ENCODE measurements around the gene OARD1. TPM values are rescaled to one million over a fixed set of nuclear protein-coding genes. Genes with fewer than 3 reads are reported as not detected.

The OARD1 gene
- total RNA-seq, 1 experiment from 2014 or later, result 35.0 TPM

DNA sequence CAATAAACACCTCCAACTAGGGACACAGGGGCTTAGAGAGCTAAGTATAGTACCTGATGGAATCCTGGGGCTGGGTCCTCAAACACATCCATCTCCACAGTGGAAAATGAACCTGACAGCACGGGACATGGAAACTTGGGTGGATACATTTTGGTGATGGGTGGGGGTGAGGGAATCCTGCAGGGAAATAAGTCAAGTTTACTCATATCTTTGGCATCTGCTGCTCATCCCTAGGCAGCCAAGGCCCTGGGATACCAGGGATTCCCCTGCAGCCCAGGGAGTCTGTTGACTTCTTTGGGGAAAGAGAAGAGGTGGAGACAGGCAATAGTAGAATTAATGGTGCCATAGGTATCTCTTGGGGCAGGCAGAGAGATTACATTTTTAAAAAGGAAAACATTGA, 12.6 kb downstream of the OARD1 start:
- H3K9me2 ChIP-seq (ENCODE audit: insufficient read depth), result no peaks in the 10 kb centered on the region
- no peaks in the 10 kb centered on the region for H3K9me3 ChIP-seq (ENCODE audit: insufficient read depth, low read depth)
- no TSS peak for BruUV-seq (replicated peaks)
- H3K27ac ChIP-seq, result no peak overlapping the region
- H3K4me2 ChIP-seq, result no peak overlapping the region
- H3F3A ChIP-seq (ENCODE audit: insufficient read depth, low read depth), result no peaks in the 10 kb centered on the region
- intact Hi-C loops (cut with micrococcal nuclease; ENCODE audit: unreplicated experiment), result no loop called here
- H2AFZ ChIP-seq, result no peak overlapping the region
- H3K4me3 ChIP-seq, result no peak overlapping the region
- TF ChIP-seq EZH2 (IDR thresholded peaks at IDR 0.05; ENCODE audit: low read depth), result no peak
- TF ChIP-seq, protein P1, sequence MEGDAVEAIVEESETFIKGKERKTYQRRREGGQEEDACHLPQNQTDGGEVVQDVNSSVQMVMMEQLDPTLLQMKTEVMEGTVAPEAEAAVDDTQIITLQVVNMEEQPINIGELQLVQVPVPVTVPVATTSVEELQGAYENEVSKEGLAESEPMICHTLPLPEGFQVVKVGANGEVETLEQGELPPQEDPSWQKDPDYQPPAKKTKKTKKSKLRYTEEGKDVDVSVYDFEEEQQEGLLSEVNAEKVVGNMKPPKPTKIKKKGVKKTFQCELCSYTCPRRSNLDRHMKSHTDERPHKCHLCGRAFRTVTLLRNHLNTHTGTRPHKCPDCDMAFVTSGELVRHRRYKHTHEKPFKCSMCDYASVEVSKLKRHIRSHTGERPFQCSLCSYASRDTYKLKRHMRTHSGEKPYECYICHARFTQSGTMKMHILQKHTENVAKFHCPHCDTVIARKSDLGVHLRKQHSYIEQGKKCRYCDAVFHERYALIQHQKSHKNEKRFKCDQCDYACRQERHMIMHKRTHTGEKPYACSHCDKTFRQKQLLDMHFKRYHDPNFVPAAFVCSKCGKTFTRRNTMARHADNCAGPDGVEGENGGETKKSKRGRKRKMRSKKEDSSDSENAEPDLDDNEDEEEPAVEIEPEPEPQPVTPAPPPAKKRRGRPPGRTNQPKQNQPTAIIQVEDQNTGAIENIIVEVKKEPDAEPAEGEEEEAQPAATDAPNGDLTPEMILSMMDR (conservative IDR thresholded peaks at IDR 0.05), result no peak
- H4K20me1 ChIP-seq (ENCODE audit: insufficient read depth), result 0 out of 2 replicates have a peak, but pooled peaks cover 4% of the 10 kb centered on the region
- POLR2A ChIA-PET (ENCODE audit: unreplicated experiment), result interaction anchor here (0.7 kb wide), 1 partner anchor 13 kb away, joined by 4 read pairs; the partner anchor contains the start of gene NFYA
- no peaks in the 10 kb centered on the region for H3K79me2 ChIP-seq (ENCODE audit: low read depth)
- H3K4me1 ChIP-seq (replicated peaks; ENCODE audit: insufficient read depth), result no peaks in the 10 kb centered on the region
- no peak for DNase-seq
- H3K36me3 ChIP-seq (ENCODE audit: low read depth), result no peaks in the 10 kb centered on the region
- CTCF ChIA-PET, result no interaction called here
- H3K27me3 ChIP-seq (ENCODE audit: insufficient read depth, low read depth), result no peaks in the 10 kb centered on the region

DNA sequence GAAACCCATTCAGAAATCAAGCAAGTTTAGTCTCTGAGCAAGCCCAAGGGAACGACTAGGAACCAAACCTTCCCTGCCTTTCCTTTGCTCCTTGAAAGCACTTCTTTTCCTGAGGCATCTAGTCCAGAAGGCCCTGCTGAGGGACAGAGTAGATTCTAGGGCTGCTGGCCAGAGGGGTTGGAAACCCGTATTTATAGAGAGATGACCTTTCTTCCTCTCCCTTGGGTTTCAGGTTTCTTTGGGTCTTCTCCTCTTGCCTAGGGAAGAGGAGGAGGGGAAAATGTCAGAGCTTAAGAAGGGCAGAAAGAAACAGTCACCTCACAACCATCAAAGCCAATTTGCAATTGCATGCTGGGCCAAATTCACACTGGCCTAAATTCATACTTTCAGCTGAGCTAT, 13.4 kb downstream of the OARD1 start:
- no peak overlapping the region for H2AFZ ChIP-seq
- no peak for TF ChIP-seq EZH2 (IDR thresholded peaks at IDR 0.05; ENCODE audit: low read depth)
- TF ChIP-seq, protein P1 (conservative IDR thresholded peaks at IDR 0.05), result no peak
- no peaks in the 10 kb centered on the region for H3K36me3 ChIP-seq (ENCODE audit: low read depth)
- intact Hi-C loops (cut with micrococcal nuclease; ENCODE audit: unreplicated experiment), result no loop called here
- H3K9me2 ChIP-seq (ENCODE audit: insufficient read depth), result no peaks in the 10 kb centered on the region
- no peaks in the 10 kb centered on the region for H4K20me1 ChIP-seq (ENCODE audit: insufficient read depth)
- H3K4me1 ChIP-seq (replicated peaks; ENCODE audit: insufficient read depth), result no peaks in the 10 kb centered on the region
- no peak overlapping the region for H3K4me2 ChIP-seq
- no peak overlapping the region for H3K4me3 ChIP-seq
- CTCF ChIA-PET, result interaction anchor here (0.6 to 0.7 kb wide), 3 partner anchors 31 to 274 kb away, joined by 3 to 12 read pairs (median 5); no protein-coding TSS in a partner anchor
- no peaks in the 10 kb centered on the region for H3K79me2 ChIP-seq (ENCODE audit: low read depth)
- no peaks in the 10 kb centered on the region for H3K9me3 ChIP-seq (ENCODE audit: insufficient read depth, low read depth)
- BruUV-seq (replicated peaks), result no TSS peak
- no peak overlapping the region for H3K27ac ChIP-seq
- no peak for DNase-seq
- no peaks in the 10 kb centered on the region for H3K27me3 ChIP-seq (ENCODE audit: insufficient read depth, low read depth)
- POLR2A ChIA-PET (ENCODE audit: unreplicated experiment), result no interaction called here
- no peaks in the 10 kb centered on the region for H3F3A ChIP-seq (ENCODE audit: insufficient read depth, low read depth)

DNA sequence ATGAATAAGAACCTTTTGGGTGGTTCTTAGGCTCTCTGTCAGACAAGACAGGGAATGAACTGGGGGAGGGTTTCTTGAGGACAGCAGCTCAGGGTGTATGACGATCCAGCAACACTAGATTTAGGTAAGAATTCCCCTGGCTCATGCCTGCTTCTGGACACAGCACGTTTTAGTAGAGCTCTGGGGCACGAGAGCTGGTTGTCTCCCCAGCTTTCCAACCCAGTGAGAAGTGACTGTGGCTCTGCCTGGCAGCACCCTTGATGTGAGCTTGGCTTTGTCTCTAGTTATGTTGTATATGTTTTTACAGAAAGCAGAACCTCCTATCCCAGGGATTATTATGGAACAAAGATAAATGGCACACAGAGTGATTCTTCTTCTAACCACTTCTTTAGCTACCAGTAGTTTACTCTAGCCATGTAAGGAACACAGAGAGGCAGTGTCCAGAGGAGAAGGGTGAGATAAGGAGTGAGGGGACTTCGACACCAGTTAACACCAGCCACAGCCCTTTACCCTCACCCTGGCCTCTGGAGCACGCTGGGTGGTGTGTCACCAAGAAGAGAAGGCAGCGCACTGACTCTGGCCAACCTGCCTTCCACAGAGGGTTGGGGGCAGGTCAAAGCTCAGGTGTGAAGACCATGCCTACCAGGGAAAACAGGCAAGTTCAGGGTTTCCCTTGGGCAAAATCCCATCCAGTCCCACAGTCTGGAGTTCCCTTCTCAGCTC, 15.2 kb downstream of the OARD1 start:
- no peak overlapping the region for H3K4me3 ChIP-seq
- ChIA-PET CTCF (interaction anchor here (1.4 kb wide), 1 partner anchor 18 kb away, joined by 3 read pairs; the partner anchor contains the start of gene UNC5CL), POLR2A (ENCODE audit: unreplicated experiment) (no interaction called here)
- no peaks in the 10 kb centered on the region for H3F3A ChIP-seq (ENCODE audit: insufficient read depth, low read depth)
- no peak overlapping the region for H2AFZ ChIP-seq
- H3K36me3 ChIP-seq (ENCODE audit: low read depth), result no peaks in the 10 kb centered on the region
- no peaks in the 10 kb centered on the region for H3K4me1 ChIP-seq (replicated peaks; ENCODE audit: insufficient read depth)
- TF ChIP-seq, protein P1 (conservative IDR thresholded peaks at IDR 0.05), result no peak
- no peak for TF ChIP-seq EZH2 (IDR thresholded peaks at IDR 0.05; ENCODE audit: low read depth)
- H3K27ac ChIP-seq, result no peak overlapping the region
- no peak for DNase-seq
- H3K79me2 ChIP-seq (ENCODE audit: low read depth), result no peaks in the 10 kb centered on the region
- H3K4me2 ChIP-seq, result no peak overlapping the region
- H3K27me3 ChIP-seq (ENCODE audit: insufficient read depth, low read depth), result no peaks in the 10 kb centered on the region
- H3K9me3 ChIP-seq (ENCODE audit: insufficient read depth, low read depth), result no peaks in the 10 kb centered on the region
- H4K20me1 ChIP-seq (ENCODE audit: insufficient read depth), result no peaks in the 10 kb centered on the region
- intact Hi-C loops (cut with micrococcal nuclease; ENCODE audit: unreplicated experiment), result no loop called here
- no peaks in the 10 kb centered on the region for H3K9me2 ChIP-seq (ENCODE audit: insufficient read depth)
- no TSS peak for BruUV-seq (replicated peaks)

Data from PC-9 (cell line).